HG03520 (cell line): Measurements from ENCODE around the gene SCYL3.

Experiments
- ATAC-seq: cut with Tn5 transposase; IDR thresholded peaks from one replicate; pipeline ENCODE4 v1.9.1; 2021; ENCODE audit warnings: mild to moderate bottlenecking, moderate library complexity; ENCODE audit not compliant: unreplicated experiment

Gene SCYL3

DNA sequence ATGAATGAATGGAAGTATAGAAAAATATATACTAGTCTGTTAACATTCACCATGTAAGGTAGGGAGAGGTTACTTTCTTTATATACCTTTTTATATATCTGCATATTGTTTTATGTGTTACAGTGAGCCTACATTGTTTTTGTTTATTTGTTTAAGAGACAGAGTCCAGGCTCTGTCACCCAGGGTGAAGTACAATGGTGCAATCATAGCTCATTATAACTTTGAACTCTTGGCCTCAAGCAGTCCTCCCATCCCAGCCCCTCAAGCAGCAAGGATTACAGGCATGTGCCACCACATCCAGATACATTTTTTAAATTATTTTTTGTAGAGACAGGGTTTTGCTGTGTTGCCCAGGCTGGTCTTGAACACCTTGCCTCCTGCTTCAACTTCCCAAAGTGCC lies 7.4 kb upstream of the SCYL3 start:
- no peak for ATAC-seq

DNA sequence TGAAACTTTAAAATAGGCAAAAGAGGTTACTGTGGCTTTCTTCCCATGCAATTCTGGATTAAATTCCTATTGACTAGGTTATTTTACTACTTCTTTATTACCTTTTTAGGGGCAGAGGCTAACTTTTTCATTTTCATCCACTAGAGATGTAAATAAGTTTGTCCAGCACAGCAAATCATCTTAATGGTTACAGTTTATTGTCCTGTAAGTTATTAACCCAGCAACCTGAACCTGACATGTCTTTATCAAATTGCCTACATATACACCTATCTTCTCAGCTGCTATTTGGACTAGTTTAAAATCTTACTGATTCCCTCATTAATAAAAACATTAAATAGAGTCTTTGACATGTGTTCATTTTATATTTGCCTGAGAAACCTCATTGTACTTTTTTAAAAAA lies 6.9 kb upstream of the SCYL3 start:
- no peak for ATAC-seq

DNA sequence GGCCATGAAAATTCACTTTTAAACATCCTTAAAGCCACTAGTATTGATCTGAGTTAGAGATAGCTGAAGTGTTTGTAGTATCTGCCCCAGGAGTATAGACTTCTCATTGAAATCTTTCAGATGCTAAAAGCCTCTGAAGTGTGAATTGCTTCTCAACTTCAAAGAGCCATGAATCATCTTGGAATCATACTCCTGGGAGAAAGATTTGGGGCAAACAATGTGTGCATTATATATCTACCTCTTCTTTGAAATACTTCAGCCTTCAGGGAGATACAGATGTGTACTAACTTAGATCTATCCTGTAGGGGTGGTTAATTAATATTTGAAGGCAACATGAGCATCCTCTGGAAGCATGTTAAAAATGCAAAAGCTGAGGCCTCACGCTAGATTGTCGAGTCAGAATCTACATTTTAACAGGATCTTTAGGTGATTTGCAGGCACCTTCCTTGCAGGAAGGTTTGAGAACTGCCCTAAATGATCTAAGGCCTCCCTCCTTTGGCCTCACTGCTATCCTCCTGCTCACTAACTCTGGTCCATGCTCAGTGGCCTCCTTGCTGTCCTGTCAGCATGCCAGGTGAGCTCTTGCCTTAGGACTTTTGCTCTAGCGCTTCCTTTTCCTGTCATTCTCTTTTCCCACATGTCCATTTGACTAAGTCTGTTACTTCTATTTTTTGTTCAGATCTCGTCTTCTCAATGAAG lies 6.0 kb upstream of the SCYL3 start:
- ATAC-seq, result no peak

DNA sequence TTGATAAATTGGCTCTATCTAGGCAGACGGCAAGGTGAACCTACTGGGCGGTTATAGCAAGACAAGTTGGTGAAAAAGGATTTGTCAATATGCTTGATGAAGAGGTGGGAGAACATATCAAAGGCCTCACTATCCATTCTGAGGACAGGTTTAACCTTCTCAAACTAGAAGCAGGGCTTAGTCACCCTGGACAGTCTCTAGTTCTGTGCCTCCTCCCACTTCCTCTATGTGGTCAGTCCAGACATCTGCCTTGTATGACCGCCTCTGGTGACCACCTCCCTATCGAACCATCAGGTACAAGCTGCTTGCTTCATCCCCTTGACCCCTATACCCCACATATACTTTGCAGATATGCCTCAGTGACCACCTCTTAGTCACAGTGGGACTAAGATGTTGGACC lies 2.3 kb upstream of the SCYL3 start:
- no peak for ATAC-seq

DNA sequence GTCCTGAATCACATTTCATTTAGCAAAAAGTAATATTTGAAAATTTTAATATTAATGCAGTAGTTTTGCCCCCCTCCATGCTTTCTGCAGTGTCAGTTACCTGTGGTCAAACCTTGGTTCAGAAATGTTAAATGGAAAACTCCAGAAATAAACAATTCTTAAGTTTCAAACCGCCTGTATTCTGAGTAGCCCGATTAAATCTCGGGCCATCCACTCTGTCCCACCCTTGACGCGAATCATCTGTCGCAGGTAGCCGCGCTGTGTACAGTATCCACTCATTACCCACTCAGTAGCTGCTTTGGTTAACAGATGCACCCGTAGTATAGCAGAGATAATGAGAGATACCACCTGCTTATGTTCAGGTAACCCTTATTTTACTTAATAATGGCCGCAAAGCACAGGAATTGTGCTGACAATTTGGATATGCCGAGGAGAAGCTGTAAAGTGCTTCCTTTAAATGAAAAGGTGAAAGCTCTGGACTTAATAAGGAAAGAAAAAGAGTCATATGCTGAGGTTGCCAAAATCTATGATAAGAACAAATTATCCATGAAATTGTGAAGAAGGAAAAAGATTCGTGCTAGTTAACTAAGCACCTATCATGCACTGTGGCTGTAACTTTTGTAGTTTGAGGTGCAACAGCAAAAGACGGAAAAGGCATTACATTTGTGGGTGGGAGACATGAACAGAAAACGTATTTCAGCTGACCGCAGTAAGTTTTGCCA lies 889 bp upstream of the SCYL3 start:
- no peak for ATAC-seq

DNA sequence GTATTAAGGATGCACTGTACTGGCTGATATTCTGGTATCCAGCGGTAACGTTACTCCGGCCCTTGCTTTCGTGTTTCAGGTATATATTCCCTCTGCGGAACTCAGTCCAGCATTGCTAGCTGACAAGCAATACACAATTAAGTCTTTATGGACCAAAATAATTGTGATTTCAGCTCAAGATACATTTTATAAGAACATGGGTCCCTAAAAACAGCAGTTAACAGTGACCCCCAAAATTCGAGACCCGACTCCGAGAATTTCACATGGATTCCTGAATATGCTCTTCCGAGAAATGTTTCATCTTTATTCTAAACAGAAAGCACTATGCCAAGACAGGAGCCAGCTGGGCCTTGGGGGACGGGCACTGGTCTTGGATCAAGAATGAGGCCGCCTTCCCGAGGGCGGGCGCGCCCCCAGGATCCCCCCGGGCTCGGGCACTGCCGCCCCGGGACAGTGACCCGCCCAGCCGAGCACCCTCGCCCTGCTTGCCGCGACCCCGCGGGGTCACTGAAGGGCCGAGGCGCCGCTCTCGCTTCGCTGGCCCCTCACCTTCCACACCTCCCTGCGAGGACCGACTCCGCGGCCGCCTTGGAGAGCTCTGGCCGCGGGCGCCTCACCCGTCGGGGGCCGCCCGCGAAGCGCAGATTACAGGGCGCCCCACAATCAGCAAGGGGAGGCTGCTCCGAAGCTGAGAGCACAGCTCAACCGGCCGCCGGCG lies 610 bp downstream of the SCYL3 start:
- ATAC-seq, result no peak

DNA sequence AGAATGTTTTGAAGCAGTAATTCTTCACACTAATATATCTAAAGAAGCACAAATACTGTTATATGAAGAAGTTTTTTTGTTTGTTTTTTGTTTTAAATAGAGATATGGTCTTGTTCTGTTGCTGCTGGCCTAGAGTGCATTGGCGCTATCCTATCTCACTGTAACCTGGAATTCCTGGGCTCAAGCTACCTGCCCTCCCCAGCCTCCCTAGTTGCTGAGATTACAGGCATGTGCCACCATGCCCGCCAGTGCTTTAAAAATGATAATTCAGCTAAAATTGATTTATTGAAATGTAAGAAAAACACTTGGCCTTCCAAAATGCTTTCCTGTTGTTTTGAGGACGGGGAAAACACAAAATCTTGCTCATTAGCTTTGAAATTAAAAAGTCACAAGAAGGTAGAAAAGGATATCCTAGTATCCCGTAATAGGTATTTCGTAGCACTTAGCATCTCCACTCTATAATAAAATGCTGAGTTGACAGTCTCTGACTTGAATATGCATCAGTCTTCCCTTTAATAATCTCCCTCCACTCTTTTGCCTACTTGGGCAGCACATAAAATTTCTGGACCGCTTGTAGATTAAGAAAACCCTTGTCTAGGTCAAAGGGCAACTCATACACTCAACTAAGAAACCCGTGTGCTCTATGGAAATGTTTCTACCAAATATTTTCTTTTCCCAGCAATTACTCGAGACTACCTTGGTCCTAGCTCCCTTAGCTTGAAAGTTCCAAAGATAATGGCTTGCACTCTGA lies 1.3 kb downstream of the SCYL3 start:
- no peak for ATAC-seq

DNA sequence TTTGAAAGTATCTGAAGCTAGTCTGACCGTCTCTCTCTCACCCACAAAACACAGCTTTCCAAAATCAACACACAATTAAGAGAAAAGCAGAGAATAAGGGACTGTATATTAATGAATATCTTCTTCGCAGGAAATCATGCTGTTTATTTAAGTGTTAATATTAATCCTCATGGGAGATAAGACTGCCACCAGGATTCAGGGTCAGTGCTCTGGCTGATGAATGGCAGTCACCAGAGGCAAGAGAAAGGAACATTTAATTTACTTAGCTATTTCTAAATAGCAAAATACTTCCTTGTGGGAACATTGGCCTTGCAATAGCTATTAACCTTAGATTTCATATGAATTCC lies 2.2 kb downstream of the SCYL3 start:
- ATAC-seq, result no peak

DNA sequence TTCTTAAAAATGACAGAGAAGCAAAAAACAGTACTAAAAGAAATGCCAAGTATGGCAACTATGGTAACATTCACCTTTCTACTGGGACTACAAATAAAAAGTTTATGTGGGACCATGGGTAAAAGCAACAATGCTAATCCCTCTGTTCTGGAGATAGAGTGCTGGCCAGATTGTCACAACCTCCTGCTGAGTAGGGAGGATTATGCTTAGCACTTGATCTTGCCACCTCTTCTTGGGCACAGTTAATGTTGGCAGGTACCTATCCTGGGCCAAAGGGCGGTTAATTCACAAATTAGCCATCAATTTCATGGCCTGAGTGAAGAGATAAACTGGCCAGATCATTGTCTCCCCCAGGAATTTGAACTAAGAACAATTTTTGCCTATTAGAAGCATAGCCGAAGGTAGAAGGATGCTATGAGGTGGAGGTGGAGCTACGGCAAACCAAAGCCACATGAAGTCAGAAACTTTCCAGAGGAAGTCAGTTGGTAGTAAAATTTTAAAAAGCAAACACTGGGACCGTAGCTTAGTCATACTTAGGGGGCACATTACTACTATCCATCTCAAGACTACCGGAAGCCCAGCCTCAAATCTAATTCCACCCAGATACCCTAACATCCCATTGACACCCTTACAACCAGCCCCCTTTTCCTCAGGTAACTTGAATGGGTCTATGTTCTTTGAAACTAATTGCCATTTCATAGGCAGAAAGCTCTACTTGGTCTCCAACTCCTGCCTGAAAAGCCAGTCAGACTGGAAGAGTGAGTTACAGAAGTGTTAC lies 2.7 kb downstream of the SCYL3 start:
- no peak for ATAC-seq

DNA sequence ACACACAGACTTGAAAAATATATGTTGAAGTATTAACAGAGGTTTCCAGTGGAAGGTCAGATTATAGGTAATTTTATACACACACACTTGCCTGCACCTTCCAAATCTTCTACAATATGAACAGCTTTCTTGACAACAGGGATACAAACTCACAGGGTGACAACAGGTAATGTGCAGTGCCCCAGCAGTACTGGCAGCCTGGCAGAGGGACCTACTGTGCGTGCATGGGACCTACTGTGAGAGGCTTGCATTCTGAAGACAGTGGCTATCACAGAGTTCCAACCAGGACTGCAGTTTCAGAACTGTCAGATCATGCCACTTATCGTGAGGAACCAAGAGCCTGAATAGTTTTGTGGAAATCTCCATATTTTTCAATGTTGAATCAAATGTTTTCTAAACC lies 3.8 kb downstream of the SCYL3 start:
- no peak for ATAC-seq

DNA sequence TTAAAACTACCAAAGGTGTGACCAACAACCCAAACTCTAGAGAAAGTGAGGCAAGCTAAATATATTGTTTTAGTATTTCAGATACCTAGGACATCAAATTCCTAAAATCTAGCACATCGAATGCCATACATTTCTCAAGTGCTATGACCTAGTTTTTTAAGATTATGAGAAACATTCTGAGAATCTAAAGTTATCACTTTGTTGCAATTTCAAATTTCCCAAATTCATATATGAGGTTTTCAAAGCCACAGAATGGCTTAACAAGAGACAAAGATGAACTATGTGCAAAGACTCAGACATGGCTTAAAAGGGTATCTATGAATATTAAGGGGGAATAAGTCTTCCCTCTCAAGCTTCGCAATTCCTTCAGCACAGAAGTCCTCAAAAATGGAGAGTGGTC lies 6.8 kb downstream of the SCYL3 start:
- ATAC-seq, result no peak

DNA sequence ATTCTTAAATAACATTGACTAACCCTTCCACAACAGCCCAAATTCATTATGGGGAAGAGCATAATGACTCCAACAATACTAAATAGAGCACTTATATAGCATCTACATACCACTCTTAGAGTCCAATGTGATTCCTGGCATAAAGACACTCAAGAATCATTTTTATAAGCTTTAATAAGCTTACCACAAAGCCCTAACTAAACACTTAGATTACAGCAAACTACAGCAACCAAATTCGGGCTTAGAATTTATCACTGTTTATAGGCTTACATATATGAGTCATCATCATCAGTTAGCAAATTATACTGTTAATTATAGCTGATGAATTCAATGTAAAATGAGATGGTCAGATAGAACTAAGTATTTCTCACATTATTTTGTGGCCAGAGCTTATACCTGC lies 7.3 kb downstream of the SCYL3 start:
- ATAC-seq, result no peak

DNA sequence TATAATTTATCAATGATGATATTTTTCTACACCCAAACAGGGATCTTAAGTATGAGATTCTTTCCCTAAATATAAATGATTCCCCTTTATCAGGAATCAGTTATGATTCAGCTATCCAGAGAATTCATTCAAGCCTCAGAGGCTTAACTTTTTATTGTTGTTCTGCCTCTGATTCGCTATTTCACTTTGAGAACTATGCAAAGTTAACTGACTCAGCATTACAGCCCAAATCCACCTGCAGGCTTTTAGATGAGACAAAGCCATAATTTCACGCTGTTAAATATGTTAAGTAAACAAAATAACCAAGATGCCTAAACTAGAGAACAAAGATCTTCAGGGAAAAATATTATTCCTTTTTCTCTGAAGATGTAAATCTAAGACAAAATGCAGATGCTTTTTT lies 8.5 kb downstream of the SCYL3 start:
- ATAC-seq, result no peak

DNA sequence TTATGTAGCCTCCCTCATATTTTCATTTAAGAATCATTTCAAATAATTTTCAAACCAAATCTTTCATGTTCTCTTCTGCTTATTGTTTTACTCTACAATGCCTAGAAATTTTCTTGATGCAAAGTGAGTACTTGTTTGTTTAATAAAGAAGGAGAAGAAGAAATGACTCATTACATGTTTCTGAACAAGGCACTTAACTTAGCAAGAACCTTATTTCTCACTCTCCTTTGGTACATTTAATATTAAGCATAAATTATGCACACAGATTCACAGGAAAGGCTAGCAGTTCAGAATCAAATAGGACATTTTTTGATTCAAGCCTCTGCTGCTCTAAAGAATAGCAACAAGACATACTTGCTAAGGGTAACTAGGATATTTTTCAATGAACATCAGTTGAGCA lies 9.1 kb downstream of the SCYL3 start:
- ATAC-seq, result no peak

DNA sequence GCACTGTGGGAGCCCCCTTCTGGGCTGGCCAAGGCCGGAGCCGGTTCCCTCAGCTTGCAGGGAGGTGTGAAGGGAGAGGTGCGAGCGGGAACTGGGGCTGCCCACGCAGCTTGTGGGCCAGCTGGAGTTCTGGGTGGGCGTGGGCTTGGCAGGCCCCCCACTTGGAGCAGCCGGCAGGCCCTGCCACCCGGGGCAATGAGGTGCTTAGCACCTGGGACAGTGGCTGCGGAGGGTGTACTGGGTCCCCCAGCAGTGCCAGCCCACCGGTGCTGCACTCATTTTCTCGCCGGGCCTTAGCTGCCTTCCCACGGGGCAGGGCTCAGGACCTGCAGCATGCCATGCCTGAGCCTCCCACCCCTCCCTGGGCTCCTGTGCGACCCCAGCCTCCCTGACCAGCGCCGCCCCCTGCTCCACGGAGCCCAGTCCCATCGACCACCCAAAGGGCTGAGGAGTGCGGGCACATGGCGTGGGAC lies 11.6 kb downstream of the SCYL3 start:
- no peak for ATAC-seq

DNA sequence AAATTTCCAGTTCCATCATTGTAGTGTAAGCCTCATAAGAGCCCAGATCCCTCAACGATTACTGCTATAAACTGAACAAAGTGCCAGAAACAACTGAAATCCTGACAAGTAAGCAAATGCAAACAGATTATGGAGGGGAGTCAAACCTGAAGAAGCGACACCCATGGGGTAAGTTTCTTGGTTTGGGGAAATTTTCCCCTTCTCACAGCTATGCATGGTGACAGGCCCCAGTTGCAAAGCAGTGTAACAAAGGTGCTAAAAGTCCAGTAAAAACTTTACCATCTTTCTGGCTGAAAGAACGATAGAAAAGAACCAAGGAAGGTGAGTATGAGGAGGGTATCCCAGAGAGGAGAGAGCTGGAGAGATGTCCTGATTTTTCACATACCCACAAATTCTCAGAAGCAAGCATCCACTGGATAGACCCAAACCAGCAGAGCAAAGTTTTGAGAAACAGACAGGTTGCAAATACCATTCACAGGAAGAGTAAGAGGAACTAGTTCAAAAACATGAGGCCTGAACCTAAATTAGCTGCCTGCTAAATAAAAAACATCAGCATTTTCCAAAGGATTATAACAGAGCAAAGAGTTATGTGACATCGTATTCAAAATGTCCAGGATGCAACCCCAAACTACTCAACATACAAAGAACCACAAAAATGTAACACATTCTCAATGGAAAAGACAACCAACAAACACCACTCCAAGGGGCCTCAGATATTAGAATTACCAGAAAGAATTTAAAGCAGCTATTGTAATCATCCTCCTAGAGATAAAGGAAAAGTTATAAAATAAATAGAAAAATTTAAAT lies 14.5 kb downstream of the SCYL3 start:
- ATAC-seq, result no peak

DNA sequence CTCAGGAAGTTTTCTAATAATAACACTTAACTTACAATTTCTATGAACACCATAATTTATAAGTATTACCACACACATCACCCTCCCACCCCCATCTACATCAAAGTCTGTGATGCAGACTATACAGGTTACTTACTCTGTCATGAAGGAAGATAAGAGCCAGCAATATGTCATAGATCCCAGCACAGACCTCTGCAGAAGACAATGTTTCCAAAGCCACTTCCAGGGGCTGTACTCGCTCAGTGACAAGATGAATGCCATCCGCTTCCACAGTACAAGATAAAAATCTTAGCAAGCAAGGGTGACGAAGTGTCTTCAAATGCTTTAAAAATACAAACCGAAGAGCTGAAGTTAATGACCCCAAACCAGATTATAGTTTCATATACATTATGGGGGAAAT lies 15.2 kb downstream of the SCYL3 start:
- no peak for ATAC-seq

DNA sequence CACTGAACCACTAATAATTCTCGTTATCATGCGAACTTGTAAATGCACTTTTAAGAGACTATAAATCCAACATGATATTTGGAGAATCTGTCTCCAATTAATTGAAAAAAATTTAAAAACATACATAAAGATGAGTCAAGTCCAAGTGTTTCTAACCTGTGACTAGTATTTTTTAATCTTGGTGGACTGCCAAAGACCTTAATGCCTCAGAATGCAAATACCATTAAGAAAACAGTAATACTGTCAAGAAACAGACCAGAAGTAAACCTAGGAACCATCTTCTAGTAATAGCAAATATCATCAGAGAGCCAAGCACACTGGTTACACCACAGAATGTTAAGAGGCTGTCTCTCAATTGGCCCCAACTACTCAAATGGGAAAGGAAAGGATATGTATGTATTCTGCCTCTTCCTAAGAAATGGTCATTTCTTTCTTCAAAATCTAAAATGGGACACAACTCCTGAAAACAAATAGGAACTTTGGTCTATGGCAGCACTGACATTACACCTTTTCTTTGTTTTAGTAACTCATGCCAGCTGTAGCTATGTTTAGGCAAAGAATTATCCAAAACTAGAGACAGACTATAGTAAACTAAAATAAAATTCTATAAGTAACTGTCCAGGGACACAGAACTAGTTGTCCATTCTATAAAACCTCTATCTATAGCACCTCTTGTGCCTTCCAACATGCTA lies 15.8 kb downstream of the SCYL3 start:
- ATAC-seq, result no peak

DNA sequence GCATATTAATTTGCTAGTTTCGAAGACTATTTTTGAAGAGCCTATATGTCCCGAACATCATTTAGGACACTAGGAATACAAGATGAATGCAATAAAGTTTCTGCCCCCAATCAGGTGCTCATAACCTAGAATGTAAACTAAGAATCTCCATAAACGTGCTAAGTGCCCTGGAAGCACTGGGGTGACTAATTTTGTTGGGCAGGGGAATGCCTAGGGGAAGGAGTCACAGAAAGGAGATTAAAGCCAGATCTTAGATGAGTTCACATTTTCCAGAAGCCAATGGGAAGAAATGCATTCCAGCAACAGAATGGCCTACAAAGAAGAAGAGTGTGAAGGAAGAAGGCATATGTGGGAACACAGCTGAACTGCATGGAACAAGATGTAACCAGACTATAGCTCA lies 19.5 kb downstream of the SCYL3 start:
- no peak for ATAC-seq
